ENCODE measurements around the gene TEX36. TPM values are rescaled to one million over a fixed set of nuclear protein-coding genes. Genes with fewer than 3 reads are reported as not detected.

The TEX36 gene
- total RNA-seq, 1 donor from 2014 or later = not detected

DNA sequence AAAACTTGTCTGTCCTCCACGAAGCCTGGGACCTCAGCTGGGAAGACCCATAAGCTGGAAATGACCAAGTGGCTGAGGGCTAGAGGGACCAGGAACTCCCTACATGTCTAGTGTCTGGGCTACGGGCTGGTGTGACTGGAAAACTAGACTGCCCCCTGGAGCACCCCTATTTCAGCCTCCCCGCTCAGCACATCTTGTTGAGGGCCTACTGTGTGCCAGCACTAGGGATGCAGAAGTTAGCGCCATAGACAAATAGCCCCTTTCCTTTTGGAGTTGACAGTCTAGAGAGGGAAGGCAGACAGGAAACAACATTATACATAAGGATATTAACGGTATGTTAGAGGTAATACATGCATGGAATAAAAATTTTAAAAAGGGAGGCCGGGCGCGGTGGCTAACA, 74.5 kb downstream of the TEX36 start:
- Mint-ChIP-seq H3K27ac (ENCODE audit: unreplicated experiment) (peak overlapping the region; percentile 30), H3K4me3 (ENCODE audit: unreplicated experiment) (no peak overlapping the region), H3K36me3 (ENCODE audit: low read depth, unreplicated experiment) (no peaks in the 10 kb centered on the region), H3K27me3 (ENCODE audit: unreplicated experiment) (peaks cover 5% of the 10 kb centered on the region), H3K4me1 (ENCODE audit: unreplicated experiment) (peaks cover 22% of the 10 kb centered on the region), H3K9me3 (ENCODE audit: unreplicated experiment) (no peaks in the 10 kb centered on the region)
- TF ChIP-seq, protein P1, sequence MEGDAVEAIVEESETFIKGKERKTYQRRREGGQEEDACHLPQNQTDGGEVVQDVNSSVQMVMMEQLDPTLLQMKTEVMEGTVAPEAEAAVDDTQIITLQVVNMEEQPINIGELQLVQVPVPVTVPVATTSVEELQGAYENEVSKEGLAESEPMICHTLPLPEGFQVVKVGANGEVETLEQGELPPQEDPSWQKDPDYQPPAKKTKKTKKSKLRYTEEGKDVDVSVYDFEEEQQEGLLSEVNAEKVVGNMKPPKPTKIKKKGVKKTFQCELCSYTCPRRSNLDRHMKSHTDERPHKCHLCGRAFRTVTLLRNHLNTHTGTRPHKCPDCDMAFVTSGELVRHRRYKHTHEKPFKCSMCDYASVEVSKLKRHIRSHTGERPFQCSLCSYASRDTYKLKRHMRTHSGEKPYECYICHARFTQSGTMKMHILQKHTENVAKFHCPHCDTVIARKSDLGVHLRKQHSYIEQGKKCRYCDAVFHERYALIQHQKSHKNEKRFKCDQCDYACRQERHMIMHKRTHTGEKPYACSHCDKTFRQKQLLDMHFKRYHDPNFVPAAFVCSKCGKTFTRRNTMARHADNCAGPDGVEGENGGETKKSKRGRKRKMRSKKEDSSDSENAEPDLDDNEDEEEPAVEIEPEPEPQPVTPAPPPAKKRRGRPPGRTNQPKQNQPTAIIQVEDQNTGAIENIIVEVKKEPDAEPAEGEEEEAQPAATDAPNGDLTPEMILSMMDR (IDR thresholded peaks at IDR 0.05; ENCODE audit: unreplicated experiment) = no peak
- DNase-seq (ENCODE audit: low spot score) = no peak

DNA sequence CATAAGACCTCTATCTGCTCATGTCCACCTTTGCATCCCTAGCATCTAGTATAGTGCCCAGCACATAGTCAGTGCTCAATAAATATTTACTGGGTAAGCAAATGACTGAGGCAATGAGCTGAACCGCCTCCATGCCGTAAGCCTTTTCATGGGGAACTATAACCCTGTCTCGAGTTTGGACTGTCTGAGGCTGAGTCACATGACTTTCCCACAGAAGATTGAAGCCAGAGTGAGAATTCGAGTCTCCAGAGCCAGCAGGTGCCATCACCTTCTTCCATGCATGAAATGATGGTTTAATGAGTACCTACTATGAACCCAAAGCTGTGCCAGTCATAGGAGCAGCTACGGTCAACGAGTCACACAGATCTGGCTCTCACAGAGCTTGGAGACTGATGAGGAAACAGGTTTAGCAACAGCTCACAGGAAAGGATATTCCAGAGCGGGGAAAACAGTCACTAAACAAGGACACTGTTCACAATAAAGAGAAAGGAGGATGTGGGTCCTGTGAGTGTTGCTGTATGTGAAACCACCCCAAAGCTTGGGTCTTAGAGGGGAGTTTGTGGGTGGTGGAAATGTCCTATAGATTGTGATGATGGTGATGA, 75.2 kb downstream of the TEX36 start:
- no peak overlapping the region for H3K4me3 Mint-ChIP-seq (ENCODE audit: unreplicated experiment)
- H3K27me3 Mint-ChIP-seq (ENCODE audit: unreplicated experiment) = peaks cover 5% of the 10 kb centered on the region
- H3K9me3 Mint-ChIP-seq (ENCODE audit: unreplicated experiment) = no peaks in the 10 kb centered on the region
- TF ChIP-seq, protein P1 (IDR thresholded peaks at IDR 0.05; ENCODE audit: unreplicated experiment) = no peak
- peak overlapping the region; percentile 65 for H3K27ac Mint-ChIP-seq (ENCODE audit: unreplicated experiment)
- peaks cover 22% of the 10 kb centered on the region for H3K4me1 Mint-ChIP-seq (ENCODE audit: unreplicated experiment)
- H3K36me3 Mint-ChIP-seq (ENCODE audit: low read depth, unreplicated experiment) = no peaks in the 10 kb centered on the region
- DNase-seq (ENCODE audit: low spot score) = no peak

GRCh38 chr10:125606414-125607010, 76.5 kb downstream of the TEX36 start:
- DNase-seq (ENCODE audit: low spot score) = no peak
- Mint-ChIP-seq H3K9me3 (ENCODE audit: unreplicated experiment) (no peaks in the 10 kb centered on the region), H3K27me3 (ENCODE audit: unreplicated experiment) (peaks cover 5% of the 10 kb centered on the region), H3K4me1 (ENCODE audit: unreplicated experiment) (peaks cover 22% of the 10 kb centered on the region), H3K4me3 (ENCODE audit: unreplicated experiment) (no peak overlapping the region), H3K36me3 (ENCODE audit: low read depth, unreplicated experiment) (no peaks in the 10 kb centered on the region), H3K27ac (ENCODE audit: unreplicated experiment) (peak overlapping the region; percentile 53)
- TF ChIP-seq, protein P1 (IDR thresholded peaks at IDR 0.05; ENCODE audit: unreplicated experiment) = no peak

Other genes with a start within 250 kb of the TEX36 start
- gene EDRF1, start 36.5 kb upstream of the TEX36 start, total RNA-seq (ENCODE audit: unreplicated experiment) = 29.2 TPM
- gene MMP21, start 92.7 kb upstream of the TEX36 start, total RNA-seq (ENCODE audit: unreplicated experiment) = not detected
- 61.5 TPM for gene UROS, start 140.1 kb upstream of the TEX36 start, total RNA-seq (ENCODE audit: unreplicated experiment)
- 39.4 TPM for gene BCCIP, start 140.4 kb upstream of the TEX36 start, total RNA-seq (ENCODE audit: unreplicated experiment)
- gene DHX32, start 198.1 kb upstream of the TEX36 start, total RNA-seq (ENCODE audit: unreplicated experiment) = 54.0 TPM
- 9.4 TPM for gene FANK1, start 213.4 kb upstream of the TEX36 start, total RNA-seq (ENCODE audit: unreplicated experiment)

Measured in endothelial cell (in vitro differentiated cells).